GM19023 (cell line): ENCODE data around the gene ISCA2.
A peak's percentile ranks its signal among the peaks of the same experiment; 100 is the strongest.
"Not testable (repeated sequence)": the region's sequence is repeated elsewhere in the genome, so short reads cannot be mapped to it uniquely, and the experiment has no call there.

ENCODE experiments used
- ATAC-seq: cut with Tn5 transposase; IDR thresholded peaks from one replicate; pipeline ENCODE4 v1.9.1; 2021; ENCODE audit warnings: mild to moderate bottlenecking, moderate library complexity; ENCODE audit not compliant: unreplicated experiment

Gene ISCA2

GRCh38 chr14:74493343-74494261, at the start of gene ISCA2:
ISCA2 (plus strand) TSS chr14:74493765; CDS start chr14:74493775, 10 bp downstream.
- ATAC-seq, result peak; percentile 88

DNA sequence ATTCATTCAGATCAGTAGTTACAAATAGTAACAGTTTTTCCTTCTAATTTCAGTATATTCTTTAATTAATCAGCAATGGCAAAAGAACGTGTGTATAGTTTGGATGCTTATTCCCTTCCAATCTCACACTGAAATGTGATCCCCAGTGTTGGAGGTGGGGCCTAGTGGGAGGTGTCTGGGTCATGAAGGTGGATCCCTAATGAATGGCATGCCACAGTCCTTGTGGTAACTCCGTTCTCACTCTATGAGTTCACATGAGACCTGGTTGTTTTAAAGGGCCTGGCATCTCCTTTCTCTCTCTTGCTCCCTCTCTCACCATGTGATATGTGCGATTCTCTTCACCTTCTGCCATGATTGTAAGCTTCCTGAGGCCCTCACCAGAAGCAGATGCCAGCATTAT, 48.7 kb upstream of the ISCA2 start:
- no peak for ATAC-seq

DNA sequence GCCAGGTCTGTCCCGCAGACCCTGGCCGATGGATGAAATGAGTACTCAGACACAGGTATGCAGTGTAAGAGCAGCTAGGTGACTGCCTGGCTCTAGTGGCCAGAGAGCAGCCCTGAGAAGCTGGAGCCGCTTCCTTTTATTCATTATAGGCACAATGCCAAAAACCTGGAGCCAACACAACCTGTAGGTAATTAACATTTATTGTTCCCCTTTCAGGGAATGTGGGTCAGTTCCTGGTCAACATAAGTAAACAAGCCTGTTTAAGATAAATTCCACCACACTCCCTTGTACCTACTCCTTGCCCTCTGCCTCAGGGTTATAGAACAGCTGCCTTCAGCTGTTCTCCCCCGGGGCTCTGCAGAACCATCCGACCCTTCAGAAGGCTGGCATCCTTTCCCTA, 39.2 kb upstream of the ISCA2 start:
- ATAC-seq, result not testable (repeated sequence)

DNA sequence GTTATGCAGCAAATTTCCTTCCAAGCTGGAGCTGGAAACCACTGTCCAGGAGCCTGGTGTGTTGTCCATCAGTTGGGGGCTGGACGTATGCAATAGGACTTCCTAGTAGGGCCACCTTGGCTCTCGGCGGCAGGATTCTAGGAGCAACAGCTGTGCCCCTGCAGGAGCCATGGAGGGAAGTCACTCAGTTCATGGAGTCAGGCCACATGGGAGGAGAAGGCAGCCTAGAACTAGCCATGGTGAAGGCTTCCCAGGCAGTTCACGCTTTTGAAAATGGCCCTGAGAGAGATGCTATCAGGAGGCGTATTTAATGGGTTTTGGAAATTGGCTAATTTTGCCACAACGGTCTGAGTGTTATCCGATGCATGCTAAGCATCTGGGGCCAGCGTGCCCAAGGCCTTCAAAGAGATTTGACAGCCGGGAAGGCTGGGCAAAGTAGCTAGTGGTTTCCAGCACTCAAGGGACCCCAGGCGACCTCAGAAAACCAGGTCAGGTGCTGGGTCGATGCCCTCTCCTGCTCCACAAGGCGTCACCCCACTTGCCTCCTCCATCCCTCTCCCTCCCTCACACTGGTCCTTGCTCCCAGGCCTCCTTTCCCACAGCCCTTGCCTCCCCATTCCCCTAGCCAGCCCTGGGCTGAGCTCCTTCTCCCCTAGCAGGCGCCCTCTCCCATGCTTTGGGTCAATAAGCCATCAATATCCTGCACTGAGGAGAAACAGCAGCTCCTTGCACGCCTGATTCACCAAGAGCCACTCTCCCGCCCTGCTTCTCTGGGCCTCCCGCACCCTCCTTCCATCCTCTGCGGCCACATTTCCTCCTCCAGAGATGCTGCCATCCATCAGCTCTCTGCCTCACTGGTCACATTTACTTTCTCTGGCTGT, 36.6 kb upstream of the ISCA2 start:
- no peak for ATAC-seq

DNA sequence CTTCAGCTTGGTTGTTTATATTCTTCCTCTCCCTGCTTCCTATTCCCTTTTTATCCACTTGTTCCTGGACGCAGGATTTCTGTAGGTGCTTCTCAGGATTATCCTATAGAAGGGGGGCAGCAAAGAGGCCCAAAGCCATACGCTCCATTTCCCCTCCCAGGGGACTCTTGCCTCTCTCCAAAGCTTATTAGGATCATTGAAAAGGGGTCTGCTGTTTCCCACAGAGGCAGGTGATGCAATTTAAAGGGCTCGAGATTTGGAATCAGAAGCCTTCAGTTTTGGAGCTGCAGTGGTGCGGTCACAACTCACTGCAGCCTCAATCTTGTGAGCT, 36.0 kb upstream of the ISCA2 start:
- no peak for ATAC-seq

GRCh38 chr14:74459289-74459946, 34.1 kb upstream of the ISCA2 start:
- ATAC-seq, result no peak

GRCh38 chr14:74459976-74460375, 33.6 kb upstream of the ISCA2 start:
- no peak for ATAC-seq

GRCh38 chr14:74462993-74463392, 30.6 kb upstream of the ISCA2 start:
- no peak for ATAC-seq

DNA sequence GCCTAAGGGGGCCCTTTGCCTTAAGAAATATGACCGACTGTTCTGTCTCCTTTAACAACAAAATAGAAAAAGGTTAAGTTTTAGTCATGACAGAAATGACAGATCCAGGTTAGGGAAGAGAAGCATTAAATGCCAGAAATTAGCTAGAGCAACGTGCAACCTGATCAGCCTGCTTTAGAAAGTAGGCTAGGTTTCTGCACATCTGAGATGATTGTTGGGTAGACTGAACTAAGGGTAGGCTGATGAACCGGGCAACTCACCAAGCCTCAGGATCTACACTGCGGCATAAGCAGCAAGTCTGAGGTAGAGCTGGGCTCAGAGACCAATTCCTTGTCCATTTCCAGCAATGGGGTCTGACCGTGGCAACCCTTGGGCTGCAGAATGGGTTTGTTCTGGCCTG, 29.9 kb upstream of the ISCA2 start:
- ATAC-seq, result no peak

DNA sequence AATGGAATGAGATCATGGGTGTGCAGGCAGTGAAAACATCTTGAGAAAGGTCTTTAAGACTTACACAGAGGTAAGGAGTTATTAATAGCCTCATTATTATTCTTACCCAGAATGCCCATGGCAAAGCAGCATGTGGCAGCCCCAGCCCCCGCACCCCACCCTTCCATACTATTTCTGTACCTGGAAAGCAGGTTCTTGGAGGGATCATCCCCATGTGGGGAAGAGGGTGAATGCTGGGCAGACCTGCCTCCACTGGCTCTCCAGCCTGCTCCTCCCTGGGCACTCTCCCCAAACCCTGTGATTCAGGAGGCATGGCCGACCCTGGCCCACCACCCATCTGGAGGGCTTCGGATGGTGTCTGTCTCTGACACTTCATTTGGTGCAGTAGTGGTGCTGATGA, 28.8 kb upstream of the ISCA2 start:
- no peak for ATAC-seq

DNA sequence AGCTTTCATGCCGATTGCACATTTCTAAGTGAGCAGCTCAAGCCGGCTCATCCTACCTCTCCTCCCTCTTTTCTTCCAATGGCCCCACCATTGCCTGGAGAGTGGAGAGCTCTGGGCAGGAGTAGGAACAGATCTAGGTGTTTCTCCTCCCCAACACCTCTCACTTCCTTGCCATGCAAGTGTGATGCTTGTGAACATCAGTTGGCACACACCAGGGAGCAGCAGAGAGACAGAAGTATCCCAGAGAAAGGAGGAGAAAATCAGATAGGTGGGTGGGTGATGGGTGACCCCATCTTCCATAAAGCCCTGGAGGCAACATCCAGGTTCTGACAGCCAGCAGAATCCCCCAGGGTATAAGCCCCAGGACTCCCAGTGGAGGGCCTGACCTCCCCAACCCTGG, 28.2 kb upstream of the ISCA2 start:
- ATAC-seq, result no peak

DNA sequence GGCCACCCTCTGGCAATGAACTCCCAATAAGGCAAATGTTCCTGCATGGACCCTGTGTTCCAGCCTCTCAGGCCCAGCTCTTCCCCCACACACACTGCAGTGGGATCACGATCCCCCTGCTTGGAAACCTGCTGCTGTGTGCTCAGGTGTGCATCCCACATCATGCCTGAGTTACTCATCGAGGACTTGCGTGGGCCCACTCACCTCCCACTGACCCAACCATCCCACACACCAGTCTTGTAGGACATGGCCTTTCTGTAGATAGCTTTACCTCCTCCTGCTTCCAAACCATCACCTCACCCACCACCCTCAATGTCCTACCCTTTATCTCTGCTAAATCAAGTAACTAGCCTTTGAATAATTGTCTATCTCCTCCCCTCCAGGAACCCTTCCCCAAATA, 25.1 kb upstream of the ISCA2 start:
- no peak for ATAC-seq

DNA sequence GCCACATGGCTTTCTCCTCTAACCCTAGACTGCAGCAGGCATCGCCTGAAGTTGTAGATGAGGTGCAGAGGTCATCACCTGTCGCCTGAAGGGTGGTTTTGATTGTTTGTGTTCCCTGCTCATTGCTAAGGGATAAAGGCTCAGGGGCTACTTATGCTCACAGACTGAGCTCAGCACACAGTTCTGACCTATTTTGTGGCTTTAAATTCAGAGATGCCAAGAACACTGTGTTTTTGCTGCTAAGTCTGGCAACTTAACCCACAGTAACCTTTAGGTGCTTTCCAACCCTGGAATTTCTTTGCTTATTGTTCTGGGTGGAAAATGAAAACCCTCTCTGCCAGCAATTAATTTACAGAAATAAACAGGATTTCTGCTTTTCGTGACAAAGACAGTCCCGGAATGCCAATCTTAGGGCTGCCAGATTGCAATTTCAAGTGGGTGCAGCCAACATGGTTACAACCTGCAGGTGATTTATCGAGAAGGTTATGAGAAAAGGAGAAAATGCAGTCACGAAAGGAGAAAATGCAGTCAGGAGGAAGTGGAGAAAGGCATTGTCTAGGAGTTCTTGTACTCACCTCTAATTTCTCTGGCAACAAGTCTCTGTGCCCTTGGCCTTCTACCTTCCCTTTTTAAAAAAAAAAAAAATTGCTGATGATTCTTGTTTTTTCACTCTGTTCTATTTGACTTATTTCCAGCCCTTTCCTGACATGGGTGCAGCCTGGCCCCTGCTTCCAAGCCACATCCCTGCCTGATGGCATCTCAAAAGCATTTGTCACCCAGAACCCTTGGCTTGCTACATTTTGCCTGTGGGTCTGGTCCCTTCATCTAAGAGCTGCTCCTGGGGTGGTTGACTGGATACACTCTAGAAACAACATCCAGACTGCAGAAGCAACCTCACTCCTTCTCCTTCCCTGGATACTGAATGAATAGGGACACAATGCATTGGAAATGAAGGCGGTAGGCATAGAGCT, 23.7 kb upstream of the ISCA2 start:
- no peak for ATAC-seq

GRCh38 chr14:74472601-74473000, 21.0 kb upstream of the ISCA2 start:
- ATAC-seq, result no peak

DNA sequence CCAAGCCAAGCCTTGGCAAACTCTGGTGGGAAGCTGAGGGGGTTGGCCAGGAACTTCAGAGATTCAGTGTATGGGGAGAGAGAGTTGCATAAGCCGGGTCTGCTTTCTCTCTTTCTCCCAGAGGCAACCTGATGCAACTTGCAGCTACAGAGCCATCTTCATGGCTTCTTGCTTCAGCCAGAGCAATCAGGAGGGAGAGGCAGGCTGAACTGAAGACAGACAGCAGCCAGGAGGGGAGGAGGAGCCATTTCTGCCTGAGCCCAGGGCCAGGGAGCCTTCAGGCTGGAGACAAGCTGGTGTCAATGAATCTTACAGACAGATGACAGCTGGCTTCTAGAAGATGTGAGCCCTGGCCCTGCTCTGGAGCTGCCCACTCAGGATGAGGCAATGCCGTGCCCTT, 19.2 kb upstream of the ISCA2 start:
- no peak for ATAC-seq

GRCh38 chr14:74475678-74476077, 17.9 kb upstream of the ISCA2 start:
- ATAC-seq, result no peak

DNA sequence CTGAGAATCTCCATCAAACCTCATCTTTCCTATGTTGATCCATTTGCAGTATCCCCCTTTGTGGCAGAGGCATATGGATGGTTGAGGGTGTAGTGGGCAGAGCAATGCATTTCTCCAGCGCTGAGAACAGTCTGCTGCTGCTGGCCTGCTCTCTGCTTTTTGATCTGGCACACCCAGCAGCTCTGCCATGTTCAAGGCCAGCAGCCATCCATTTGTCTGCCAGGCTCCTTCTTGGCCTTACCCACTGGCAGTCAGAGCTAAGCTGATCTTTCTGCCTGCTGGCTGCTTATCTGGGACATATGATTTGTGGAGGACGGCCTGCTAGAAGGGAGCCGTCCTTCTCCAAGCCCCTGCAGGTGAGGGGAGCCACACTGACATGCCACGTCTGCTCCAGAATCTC, 17.5 kb upstream of the ISCA2 start:
- ATAC-seq, result no peak

GRCh38 chr14:74476607-74477006, 17.0 kb upstream of the ISCA2 start:
- ATAC-seq, result no peak

DNA sequence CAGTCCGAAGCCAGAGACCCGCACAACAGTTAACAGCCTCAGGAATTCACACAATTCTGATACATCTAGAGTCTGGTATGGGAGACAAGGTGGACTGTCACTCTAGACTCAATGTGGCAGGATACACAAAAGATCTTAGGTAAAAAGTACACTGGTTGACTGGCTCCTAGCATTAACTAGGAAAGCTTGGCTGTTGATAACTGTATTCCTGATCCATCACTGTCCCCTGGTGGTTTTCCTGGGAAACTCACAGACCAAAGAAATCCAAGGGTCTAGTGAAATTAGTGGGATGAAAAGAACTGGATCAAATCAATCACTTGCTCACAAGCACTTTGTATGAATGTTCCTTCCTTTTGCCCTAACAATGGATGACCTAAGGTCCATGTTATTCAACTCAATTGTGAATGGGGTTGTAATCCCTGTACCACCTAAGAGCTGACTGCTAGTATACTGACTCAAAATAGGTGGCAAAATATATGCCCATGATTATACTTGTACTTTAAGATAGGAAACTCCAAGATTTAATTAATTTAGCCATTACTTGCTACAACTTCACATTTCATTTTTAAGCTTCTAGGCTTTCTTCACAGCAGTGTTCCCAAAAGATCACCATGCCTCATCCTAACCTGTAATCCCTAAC, 14.4 kb upstream of the ISCA2 start:
- no peak for ATAC-seq

GRCh38 chr14:74480046-74480445, 13.5 kb upstream of the ISCA2 start:
- no peak for ATAC-seq
